HG02610 (cell line): Measurements from ENCODE around the gene FBXL2.

Experiments
- ATAC-seq: cut with Tn5 transposase; IDR thresholded peaks from one replicate; pipeline ENCODE4 v1.9.1; 2021; ENCODE audit warnings: mild to moderate bottlenecking, moderate library complexity; ENCODE audit not compliant: unreplicated experiment

FBXL2 gene, protein sequence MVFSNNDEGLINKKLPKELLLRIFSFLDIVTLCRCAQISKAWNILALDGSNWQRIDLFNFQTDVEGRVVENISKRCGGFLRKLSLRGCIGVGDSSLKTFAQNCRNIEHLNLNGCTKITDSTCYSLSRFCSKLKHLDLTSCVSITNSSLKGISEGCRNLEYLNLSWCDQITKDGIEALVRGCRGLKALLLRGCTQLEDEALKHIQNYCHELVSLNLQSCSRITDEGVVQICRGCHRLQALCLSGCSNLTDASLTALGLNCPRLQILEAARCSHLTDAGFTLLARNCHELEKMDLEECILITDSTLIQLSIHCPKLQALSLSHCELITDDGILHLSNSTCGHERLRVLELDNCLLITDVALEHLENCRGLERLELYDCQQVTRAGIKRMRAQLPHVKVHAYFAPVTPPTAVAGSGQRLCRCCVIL

DNA sequence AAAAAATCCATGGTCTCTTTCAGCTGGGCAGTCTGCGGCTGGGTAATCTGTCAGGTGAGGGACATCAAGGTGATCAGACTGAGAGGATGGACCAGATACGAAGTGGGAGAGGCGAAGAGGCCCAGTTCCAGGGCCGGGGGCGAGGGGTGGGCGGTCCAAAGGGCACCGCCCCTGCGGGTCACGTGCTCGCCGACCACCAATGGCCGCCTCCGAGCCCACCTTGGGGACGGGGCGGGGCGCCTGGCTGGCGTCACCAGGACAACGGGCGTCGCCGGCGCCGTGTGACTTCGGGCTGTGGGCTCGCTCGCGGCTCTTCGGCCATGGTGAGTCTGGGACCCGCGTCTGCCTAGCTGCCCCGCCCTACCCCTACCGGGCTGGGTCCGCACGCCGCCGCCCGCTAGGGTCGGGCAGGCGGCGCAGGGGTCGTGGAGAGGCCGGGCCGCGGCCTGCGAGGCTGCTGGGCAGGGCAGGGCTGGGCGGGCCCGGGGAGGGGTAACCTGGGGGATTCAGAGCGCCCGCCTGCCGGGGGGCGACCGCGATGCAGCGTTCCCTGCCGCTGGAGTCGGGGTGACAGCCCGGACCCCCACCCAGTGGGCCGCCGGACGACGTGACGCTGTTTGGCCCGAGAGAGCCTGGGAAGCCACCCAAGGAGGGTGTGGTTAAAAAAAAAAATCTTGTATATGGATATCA is at the start of gene FBXL2:
Gene FBXL2, plus strand, starts transcription at position 250 of the 690 bp plus-strand sequence. Its CDS starts 71 bp downstream, at position 321.
- ATAC-seq: peak; percentile 74

DNA sequence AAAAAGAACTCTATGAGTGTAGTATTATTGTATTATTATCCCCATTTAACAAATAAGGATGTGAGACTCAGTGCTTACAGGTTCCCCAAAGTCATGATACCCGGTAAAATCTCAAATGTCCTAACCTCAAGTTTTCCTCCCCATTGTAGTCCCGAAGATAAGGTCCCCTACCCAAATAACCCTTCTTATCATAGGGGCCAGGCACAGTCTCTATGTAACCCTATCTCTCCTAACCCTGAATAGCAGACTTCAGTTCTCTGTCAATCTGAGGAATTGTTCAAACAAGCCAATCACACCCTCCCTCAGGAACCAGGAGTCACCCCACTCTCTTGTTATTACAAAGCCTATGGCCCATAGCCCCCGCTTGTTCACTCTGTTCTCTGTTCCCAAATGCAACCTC is 48.2 kb upstream of the FBXL2 start:
- ATAC-seq: no peak

GRCh38 chr3:33229947-33230346 is 47.3 kb upstream of the FBXL2 start:
- ATAC-seq: no peak

GRCh38 chr3:33231756-33232465 is 45.3 kb upstream of the FBXL2 start:
- no peak for ATAC-seq

DNA sequence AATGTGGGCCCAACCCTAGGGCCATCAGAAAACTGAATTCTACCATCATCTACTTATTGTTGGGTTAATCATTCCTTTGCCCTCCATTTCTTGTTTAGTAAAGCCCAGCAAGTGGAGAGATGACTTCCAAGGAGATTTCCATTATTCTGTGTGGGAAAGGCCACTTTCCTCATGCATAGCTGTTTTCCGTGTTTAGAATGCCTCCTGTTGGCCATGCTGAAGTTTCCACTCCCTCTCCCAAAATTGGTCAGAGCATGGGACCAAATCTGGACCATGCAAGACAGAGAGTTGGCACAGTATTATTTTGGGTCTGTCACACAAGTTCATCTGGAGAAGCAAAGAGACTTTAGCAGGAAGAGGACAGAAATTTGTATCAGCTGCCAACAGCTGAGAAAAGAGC is 43.4 kb upstream of the FBXL2 start:
- ATAC-seq: no peak

GRCh38 chr3:33236005-33236404 is 41.2 kb upstream of the FBXL2 start:
- no peak for ATAC-seq

DNA sequence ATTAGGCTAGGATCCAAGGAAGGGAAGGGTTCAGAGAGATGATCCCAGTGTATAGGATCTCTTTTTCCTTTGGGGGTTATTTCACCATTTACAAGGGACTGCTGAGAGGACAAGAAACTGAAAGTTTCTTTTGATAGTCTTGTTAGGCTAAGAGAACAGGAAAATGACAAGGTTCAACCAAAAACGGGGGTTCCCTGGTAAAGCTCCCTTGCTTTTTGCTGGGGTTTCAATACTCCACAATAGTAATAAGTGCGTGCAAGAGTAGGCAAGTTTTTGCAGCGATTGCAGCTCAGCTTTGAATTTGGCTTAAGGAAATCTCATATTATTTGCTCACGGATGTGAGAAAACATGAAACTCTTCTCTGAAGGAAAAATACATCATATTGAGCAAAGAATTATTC is 39.8 kb upstream of the FBXL2 start:
- ATAC-seq: no peak

DNA sequence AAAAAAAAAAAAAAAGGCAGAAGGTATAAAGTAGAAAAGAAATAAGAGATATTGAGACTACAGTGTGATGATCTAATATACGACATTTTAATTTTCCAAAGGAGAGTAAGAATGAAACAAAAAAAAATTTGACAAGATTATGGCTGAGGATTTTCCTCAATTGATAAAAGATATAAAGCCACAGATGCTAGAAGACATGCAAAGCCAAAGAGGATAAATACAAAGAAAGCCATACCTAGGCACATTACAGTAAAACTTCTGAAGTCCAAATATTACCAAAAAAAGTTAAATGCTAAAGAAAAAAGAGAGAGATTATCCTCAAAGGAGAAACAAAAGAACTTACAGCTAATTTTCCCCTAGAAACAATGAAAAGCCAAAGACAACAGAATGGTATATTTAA is 38.3 kb upstream of the FBXL2 start:
- ATAC-seq: no peak

GRCh38 chr3:33240261-33240660 is 37.0 kb upstream of the FBXL2 start:
- no peak for ATAC-seq

- no peak for ATAC-seq
Measured at GRCh38 chr3:33246786-33247185, 30.5 kb upstream of the FBXL2 start.

GRCh38 chr3:33250712-33251111 is 26.5 kb upstream of the FBXL2 start:
- ATAC-seq: no peak

- ATAC-seq: no peak
Measured at GRCh38 chr3:33256249-33256648, 21.0 kb upstream of the FBXL2 start.

DNA sequence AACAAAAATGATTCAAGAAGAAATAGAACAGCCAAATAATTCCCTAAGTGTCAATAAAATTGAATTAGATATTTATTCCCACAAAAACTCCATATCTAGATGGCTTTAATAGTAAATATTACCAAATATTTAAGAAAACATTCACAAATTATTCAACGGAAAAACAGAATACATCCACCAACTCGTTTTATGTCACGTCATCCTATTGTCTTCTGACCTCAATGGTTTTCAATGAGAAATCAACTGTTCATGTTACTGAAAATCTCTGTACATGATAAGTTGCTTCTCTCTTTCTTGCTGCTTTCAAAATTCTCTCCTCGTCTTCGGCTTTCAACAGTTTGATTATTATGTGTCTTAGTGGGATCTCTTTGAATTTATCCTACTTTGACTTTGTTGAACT is 17.1 kb upstream of the FBXL2 start:
- no peak for ATAC-seq

DNA sequence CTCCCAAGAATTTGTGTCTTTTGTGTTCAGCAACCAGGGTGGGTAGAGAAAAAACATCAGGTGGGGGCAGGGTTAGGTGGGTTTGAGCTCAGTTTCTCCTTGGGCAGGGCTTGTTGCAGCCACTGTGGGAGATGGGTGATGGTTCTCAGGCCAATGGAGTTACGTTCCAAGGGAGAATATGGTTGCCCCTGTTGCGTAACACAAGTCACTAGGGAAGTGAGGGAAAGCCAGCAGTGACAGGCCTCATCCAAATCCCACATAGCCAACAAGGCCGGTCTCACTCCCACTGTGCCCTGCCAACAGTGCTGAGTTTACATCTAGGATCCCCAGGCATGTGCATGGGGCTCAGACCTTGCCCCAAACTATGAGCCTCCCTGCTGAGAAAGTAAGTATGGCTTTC is 7.9 kb upstream of the FBXL2 start:
- no peak for ATAC-seq

DNA sequence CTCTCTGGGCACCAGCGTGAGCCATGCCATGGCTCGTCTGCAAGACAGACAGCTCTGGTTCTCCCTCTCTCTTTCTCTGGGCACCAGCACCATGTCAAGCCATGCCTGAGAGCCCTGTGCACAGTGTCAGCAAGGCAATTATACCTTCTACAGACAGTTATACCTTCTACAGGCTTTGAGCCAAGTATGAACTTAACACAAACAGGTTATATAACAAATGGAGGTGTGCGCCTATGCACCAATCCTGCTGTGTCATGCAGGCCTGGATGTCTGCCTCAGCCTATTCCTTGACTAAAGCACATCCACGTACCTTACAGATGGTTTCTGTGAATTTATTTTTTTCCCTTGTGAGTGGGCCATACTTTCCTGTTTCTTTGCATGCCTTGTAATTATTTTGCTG is 5.9 kb upstream of the FBXL2 start:
- ATAC-seq: no peak

GRCh38 chr3:33273628-33274027 is 3.6 kb upstream of the FBXL2 start:
- no peak for ATAC-seq

DNA sequence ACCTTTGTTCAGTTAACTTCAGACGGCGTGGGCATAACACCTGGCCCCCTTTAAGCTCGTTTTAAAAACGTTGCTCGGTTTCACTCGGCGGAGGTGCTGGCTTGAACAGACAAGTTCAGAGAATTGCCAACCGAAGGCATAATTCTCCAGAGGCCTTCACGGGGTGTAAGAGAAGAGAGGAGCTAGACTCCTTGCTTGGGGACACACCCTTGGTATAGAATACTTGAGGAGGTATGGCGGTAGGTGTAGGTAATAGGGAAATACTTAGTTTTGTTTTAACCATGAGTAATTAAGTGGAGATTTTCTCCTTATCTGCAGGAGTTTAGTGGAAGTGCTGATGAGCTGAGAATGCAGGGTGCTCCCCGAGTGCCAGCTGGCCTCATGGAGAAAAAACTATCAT is 921 bp downstream of the FBXL2 start:
- no peak for ATAC-seq

DNA sequence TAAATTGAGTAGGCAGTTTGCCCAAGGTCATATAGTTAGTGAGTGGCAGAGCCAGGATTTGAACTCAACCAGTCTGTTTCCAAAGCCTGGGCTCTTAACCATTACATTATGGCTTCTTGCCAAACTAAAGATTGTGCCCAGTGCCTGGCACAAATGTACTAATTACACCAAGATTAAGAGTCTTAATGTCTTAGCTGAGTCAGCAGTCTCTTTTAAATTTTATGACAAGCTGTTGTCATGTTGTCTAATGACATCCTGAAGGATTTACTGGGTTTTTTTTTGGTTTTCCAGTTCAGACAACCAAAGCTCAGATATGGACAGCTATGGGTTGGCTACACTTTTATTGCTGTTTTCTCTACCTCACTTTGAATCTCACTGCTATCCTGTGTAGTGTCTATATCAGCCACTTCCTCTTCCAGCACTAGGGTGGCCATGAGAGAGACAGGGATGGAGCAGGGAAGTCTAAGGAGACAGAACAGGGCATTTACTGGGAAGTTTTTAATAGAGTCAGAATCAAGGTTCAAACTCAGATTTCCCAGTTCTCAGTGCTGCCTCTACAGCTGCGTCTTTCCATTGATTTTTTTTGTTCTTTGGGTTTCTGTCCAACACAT is 10.5 kb downstream of the FBXL2 start:
- ATAC-seq: no peak

DNA sequence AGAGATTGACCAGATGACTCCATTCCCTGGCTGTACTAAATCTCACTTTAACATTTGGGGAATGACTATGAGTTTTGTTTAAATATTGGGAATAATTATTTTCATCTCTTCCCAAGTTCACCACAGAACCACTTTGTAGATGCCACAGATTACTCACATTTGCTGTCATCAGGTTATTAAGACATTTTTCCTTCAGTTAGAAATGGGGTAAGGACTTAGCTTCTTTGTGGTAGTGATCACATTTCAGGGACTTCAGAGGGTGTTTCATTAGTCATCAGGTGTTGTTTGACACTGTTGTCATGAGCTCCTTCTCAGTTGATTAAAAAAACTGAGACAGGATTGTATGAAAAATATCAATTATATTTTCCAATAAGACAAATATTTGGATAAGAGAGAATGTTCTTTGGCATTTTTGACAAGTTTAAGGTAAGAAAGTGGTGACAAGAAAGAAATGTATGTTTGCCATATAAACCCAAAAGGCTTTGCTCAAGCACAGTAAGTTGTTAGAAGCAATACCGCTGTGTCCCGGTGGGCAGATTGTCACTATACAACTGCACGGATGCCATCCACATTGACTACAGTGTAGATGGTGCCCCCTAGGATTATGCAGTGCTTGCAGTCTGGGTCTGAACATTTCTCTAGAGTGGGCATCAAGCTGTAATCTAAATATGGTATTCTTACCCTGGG is 22.3 kb downstream of the FBXL2 start:
- no peak for ATAC-seq

- ATAC-seq: no peak
Measured at GRCh38 chr3:33312361-33312760, 35.1 kb downstream of the FBXL2 start.

DNA sequence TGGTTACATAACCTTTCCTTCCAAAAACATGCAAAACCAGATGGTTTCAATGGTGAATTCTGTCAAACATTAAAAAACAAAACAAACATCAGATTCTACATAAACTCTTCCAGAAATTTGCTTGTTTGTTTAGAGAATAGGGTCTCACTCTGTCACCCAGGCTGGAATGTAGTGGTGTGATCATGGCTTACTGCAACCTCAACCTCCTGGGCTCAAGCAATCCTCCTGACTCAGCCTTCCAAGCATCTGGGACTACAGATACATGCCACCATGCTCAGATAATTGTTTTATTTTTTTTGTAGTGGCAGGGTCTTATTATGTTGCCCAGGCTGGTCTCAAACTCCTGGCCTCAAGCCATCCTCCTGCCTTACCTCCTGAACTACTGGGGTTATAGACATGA is 36.1 kb downstream of the FBXL2 start:
- no peak for ATAC-seq
